GM18873 (cell line): ENCODE results near the gene PTPN11.
"Not testable (repeated sequence)": the region's sequence is repeated elsewhere in the genome, so short reads cannot be mapped to it uniquely, and the experiment has no call there.

Source experiments
- ATAC-seq: cut with Tn5 transposase; IDR thresholded peaks from one replicate; pipeline ENCODE4 v1.9.1; 2021; ENCODE audit warnings: mild to moderate bottlenecking, moderate library complexity, moderate number of reproducible peaks; ENCODE audit not compliant: unreplicated experiment, low FRiP score

The PTPN11 gene

GRCh38 chr12:112409064-112409905 is 9.5 kb upstream of the PTPN11 start, which contains the start of gene RPL6:
RPL6 (minus strand) TSS chr12:112409605; CDS start chr12:112408656, 949 bp downstream.
- ATAC-seq, result peak; percentile 58

GRCh38 chr12:112409906-112410244 is 8.9 kb upstream of the PTPN11 start:
- ATAC-seq, result no peak

GRCh38 chr12:112413855-112414625 is 4.7 kb upstream of the PTPN11 start:
- ATAC-seq, result no peak

- not testable (repeated sequence) for ATAC-seq
Observed at GRCh38 chr12:112415457-112415856, 3.3 kb upstream of the PTPN11 start.

- ATAC-seq, result no peak
Observed at GRCh38 chr12:112418273-112418607, 507 bp upstream of the PTPN11 start.

GRCh38 chr12:112419297-112420133 is 768 bp downstream of the PTPN11 start:
- peak; percentile 33 for ATAC-seq

- ATAC-seq, result no peak
Observed at GRCh38 chr12:112420740-112421139, 2.0 kb downstream of the PTPN11 start.

GRCh38 chr12:112421363-112421762 is 2.6 kb downstream of the PTPN11 start:
- no peak for ATAC-seq

- no peak for ATAC-seq
Observed at GRCh38 chr12:112422531-112422930, 3.8 kb downstream of the PTPN11 start.

GRCh38 chr12:112424126-112424525 is 5.4 kb downstream of the PTPN11 start:
- no peak for ATAC-seq

GRCh38 chr12:112425582-112426382 is 7.0 kb downstream of the PTPN11 start:
- no peak for ATAC-seq

- ATAC-seq, result no peak
Observed at GRCh38 chr12:112427760-112428159, 9.0 kb downstream of the PTPN11 start.

- no peak for ATAC-seq
Observed at GRCh38 chr12:112430929-112431328, 12.2 kb downstream of the PTPN11 start.

GRCh38 chr12:112431965-112432364 is 13.2 kb downstream of the PTPN11 start:
- no peak for ATAC-seq

- ATAC-seq, result no peak
Observed at GRCh38 chr12:112433551-112433950, 14.8 kb downstream of the PTPN11 start.

- ATAC-seq, result not testable (repeated sequence)
Observed at GRCh38 chr12:112438645-112439044, 19.9 kb downstream of the PTPN11 start.

GRCh38 chr12:112439769-112440168 is 21.0 kb downstream of the PTPN11 start:
- no peak for ATAC-seq

GRCh38 chr12:112440653-112441052 is 21.9 kb downstream of the PTPN11 start:
- ATAC-seq, result not testable (repeated sequence)

GRCh38 chr12:112443916-112444315 is 25.2 kb downstream of the PTPN11 start:
- ATAC-seq, result no peak
